ENCODE data around the gene FAM120AOS. TPM values are rescaled to one million over a fixed set of nuclear protein-coding genes. Genes with fewer than 3 reads are reported as not detected.

FAM120AOS gene
- 39.0 to 40.0 TPM (median 39.0 TPM) in 3 replicates for total RNA-seq

- H3K4me1 Mint-ChIP-seq: peaks cover 21% of the 10 kb centered on the region
- peak within 1 kb of the TSS; percentile 82 for H3K4me3 Mint-ChIP-seq
- H3K27ac Mint-ChIP-seq: peak within 1 kb of the TSS; percentile 94
- peak; percentile 59 to 82 for DNase-seq (ENCODE audit: low spot score in 2 of 2, unreplicated experiment in 2 of 2)
- H3K9me3 Mint-ChIP-seq: no peaks in the 10 kb centered on the region
- TF ChIP-seq CTCF (IDR thresholded peaks at IDR 0.05; ENCODE audit: unreplicated experiment): no peak
- H3K36me3 Mint-ChIP-seq: no peaks in the 10 kb centered on the region
- no peaks in the 10 kb centered on the region for H3K27me3 Mint-ChIP-seq (ENCODE audit: low read depth)
Measured at GRCh38 chr9:93453047-93453914, at the start of gene FAM120AOS. TSS of gene FAM120AOS (minus strand) at chr9:93453581. CDS start at chr9:93452709, 872 bp downstream.

DNA sequence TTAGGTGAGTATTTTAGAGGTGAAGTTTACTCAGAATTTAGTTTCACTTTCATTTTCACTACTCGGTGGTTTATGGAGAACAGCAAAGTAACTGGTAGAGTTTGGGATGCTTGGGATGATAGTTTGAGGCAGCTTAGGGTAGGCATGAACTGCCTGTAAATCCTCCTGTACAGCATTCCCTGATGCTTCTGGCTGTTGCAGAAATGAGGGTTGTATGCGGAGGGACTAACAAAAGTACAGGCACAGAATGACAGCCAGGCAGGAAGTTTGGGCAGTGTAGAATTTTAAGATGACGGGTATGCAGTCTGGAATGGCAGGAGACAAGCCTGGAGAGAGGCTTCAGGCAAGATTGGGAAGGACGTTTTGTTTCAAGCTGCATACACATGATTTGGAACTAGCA, 48.0 kb upstream of the FAM120AOS start:
- peak overlapping the region; percentile 74 for H3K27ac Mint-ChIP-seq
- peaks cover 19% of the 10 kb centered on the region for H3K4me1 Mint-ChIP-seq
- no peaks in the 10 kb centered on the region for H3K27me3 Mint-ChIP-seq (ENCODE audit: low read depth)
- TF ChIP-seq CTCF (IDR thresholded peaks at IDR 0.05; ENCODE audit: unreplicated experiment): no peak
- no peaks in the 10 kb centered on the region for H3K9me3 Mint-ChIP-seq
- H3K4me3 Mint-ChIP-seq: no peak overlapping the region
- no peak for DNase-seq (ENCODE audit: low spot score in 2 of 2, unreplicated experiment in 2 of 2)
- peaks cover 36% of the 10 kb centered on the region for H3K36me3 Mint-ChIP-seq

GRCh38 chr9:93500571-93501298, 47.4 kb upstream of the FAM120AOS start:
- H3K27ac Mint-ChIP-seq: peak overlapping the region; percentile 74
- H3K36me3 Mint-ChIP-seq: peaks cover 40% of the 10 kb centered on the region
- no peaks in the 10 kb centered on the region for H3K9me3 Mint-ChIP-seq

DNA sequence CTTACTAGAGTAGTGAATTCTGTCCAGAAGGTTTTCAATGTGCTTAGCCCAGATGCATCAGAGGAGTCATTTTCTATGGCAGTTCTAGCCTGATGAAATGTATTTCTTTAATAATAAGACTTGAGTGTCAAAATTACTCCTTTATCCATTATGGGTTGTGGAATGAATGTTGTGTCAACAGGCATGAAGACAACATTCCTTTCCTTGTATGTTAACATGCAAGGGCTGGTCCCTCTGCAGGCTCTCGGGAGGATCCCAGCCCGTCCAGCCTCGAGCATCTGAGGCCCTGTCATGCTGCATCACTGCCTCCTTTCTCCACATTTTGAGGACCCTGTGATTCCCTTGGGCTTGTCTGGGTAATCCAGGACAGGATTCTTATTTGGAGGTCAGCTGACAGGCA, 42.9 kb upstream of the FAM120AOS start:
- H3K27me3 Mint-ChIP-seq (ENCODE audit: low read depth): no peaks in the 10 kb centered on the region
- H3K27ac Mint-ChIP-seq: no peak overlapping the region
- H3K4me3 Mint-ChIP-seq: no peak overlapping the region
- H3K36me3 Mint-ChIP-seq: peaks cover 36% of the 10 kb centered on the region
- DNase-seq (ENCODE audit: low spot score in 2 of 2, unreplicated experiment in 2 of 2): no peak
- no peak for TF ChIP-seq CTCF (IDR thresholded peaks at IDR 0.05; ENCODE audit: unreplicated experiment)
- H3K4me1 Mint-ChIP-seq: peaks cover 9% of the 10 kb centered on the region
- no peaks in the 10 kb centered on the region for H3K9me3 Mint-ChIP-seq

More at GRCh38 chr9:93500571-93501298, 47.4 kb upstream of the FAM120AOS start:
- no peak for TF ChIP-seq CTCF (IDR thresholded peaks at IDR 0.05; ENCODE audit: unreplicated experiment)
- H3K4me3 Mint-ChIP-seq: no peak overlapping the region
- H3K4me1 Mint-ChIP-seq: peaks cover 16% of the 10 kb centered on the region
- H3K27me3 Mint-ChIP-seq (ENCODE audit: low read depth): no peaks in the 10 kb centered on the region
- no peak for DNase-seq (ENCODE audit: low spot score in 2 of 2, unreplicated experiment in 2 of 2)

- no peak overlapping the region for H3K27ac Mint-ChIP-seq
- H3K4me1 Mint-ChIP-seq: no peaks in the 10 kb centered on the region
- H3K4me3 Mint-ChIP-seq: no peak overlapping the region
- no peaks in the 10 kb centered on the region for H3K9me3 Mint-ChIP-seq
- DNase-seq (ENCODE audit: low spot score in 2 of 2, unreplicated experiment in 2 of 2): no peak
- peaks cover 35% of the 10 kb centered on the region for H3K36me3 Mint-ChIP-seq
- H3K27me3 Mint-ChIP-seq (ENCODE audit: low read depth): no peaks in the 10 kb centered on the region
- TF ChIP-seq CTCF (IDR thresholded peaks at IDR 0.05; ENCODE audit: unreplicated experiment): no peak
Measured at GRCh38 chr9:93493949-93494348, 40.6 kb upstream of the FAM120AOS start.

Measured in mesothelial cell of epicardium (in vitro differentiated cells).